ENCODE measurements around the gene DDX39A.
"Not testable (repeated sequence)": the region's sequence is repeated elsewhere in the genome, so short reads cannot be mapped to it uniquely, and the experiment has no call there.

The DDX39A gene

DNA sequence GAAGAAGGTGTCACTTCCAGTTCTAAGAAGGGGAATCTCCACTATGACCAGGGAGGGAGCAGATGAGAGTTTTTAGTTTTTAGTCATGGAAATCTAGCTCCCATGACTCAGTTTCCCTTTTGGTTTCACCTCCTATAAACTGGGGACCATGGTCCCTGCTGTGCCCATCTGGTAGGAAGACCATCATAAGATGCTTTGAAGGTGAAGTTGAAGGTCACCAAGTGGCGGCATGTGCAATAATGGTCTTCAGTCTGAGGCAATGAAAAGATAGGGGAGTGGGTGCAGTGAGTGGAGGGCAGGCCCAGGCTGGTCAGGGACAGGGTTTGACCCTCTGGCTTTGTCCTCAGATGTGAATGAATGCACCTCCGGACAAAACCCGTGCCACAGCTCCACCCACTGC lies 22.4 kb downstream of the DDX39A start:
- not testable (repeated sequence) for H3K27ac ChIP-seq (ENCODE audit: low read depth, low read length); H3K79me1 ChIP-seq (ENCODE audit: low read length); H3K4me1 ChIP-seq (ENCODE audit: control insufficient read depth in 1 of 2, insufficient read depth in 2 of 2, low read length in 2 of 2); H3K9ac ChIP-seq (ENCODE audit: low read length); H3K27me3 ChIP-seq (ENCODE audit: insufficient read depth, low read length); H3K36me3 ChIP-seq (ENCODE audit: control insufficient read depth in 1 of 2, insufficient read depth in 2 of 2, low read length in 2 of 2); DNase-seq; H3K14ac ChIP-seq (ENCODE audit: low read length); H2BK5ac ChIP-seq (ENCODE audit: low read depth, low read length, poor library complexity); H3K9me3 ChIP-seq (ENCODE audit: insufficient read depth, low read depth, low read length); H3K4me3 ChIP-seq (ENCODE audit: low read depth, low read length); H4K8ac ChIP-seq (ENCODE audit: low read depth, low read length); H4K91ac ChIP-seq (ENCODE audit: low read depth, low read length); H2BK120ac ChIP-seq (ENCODE audit: insufficient read depth, low read length, poor library complexity); H2AFZ ChIP-seq (ENCODE audit: insufficient read depth, low read length, poor library complexity); H3K4ac ChIP-seq (ENCODE audit: low read depth, low read length); H3K23ac ChIP-seq (ENCODE audit: low read length); H4K12ac ChIP-seq (ENCODE audit: low read depth, low read length); H2AK5ac ChIP-seq (ENCODE audit: low read length); H3K4me2 ChIP-seq (ENCODE audit: low read length); H3K79me2 ChIP-seq (ENCODE audit: control insufficient read depth, insufficient read depth, low read length, poor library complexity); H3K18ac ChIP-seq (ENCODE audit: low read length); H2BK12ac ChIP-seq (ENCODE audit: low read length)
- no CpG with 5 or more reads among the region's 3 CpGs for WGBS (ENCODE audit: extremely low coverage, insufficient coverage, insufficient read length)

DNA sequence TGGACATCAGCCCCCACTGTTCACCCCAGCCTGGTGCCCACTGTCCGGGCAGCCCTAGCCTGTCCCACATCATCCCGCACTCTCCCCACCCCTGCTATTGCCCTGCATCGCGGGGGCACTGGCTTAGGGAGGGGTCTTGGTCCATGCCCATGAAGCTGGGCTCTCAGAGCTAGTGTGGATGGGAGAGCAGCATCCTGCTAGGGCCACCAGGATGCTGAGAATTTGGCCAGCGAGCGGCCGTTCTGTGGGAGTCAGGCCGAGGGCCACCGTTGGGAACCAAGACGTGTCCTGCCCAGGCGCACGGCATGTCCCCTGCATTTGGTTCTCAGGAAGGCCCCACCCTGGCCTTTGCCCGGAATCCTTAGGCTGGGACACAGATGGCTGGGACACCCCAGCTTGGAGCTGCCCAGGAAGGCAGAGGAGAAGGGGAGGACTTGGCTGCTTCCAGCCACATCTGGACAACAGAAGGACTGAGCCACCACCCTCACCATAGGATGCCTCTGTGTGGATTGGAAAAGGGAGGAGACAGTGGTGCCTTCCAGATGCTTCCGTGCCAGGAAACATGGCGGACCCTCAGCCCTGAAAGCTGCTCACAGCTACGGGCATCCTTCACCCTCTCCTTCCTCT lies 23.3 kb downstream of the DDX39A start:
- no peak overlapping the region for H3K4me2 ChIP-seq (ENCODE audit: low read length)
- no peak overlapping the region for H2BK5ac ChIP-seq (ENCODE audit: low read depth, low read length, poor library complexity)
- no peak overlapping the region for H4K91ac ChIP-seq (ENCODE audit: low read depth, low read length)
- no peak overlapping the region for H3K14ac ChIP-seq (ENCODE audit: low read length)
- H3K18ac ChIP-seq (ENCODE audit: low read length), result no peak overlapping the region
- WGBS (ENCODE audit: extremely low coverage, insufficient coverage, insufficient read length), result no CpG with 5 or more reads among the region's 16 CpGs
- H3K27me3 ChIP-seq (ENCODE audit: insufficient read depth, low read length), result no peaks in the 10 kb centered on the region
- H3K36me3 ChIP-seq (ENCODE audit: control insufficient read depth in 1 of 2, insufficient read depth in 2 of 2, low read length in 2 of 2), result no peaks in the 10 kb centered on the region
- no peak overlapping the region for H2BK120ac ChIP-seq (ENCODE audit: insufficient read depth, low read length, poor library complexity)
- H4K12ac ChIP-seq (ENCODE audit: low read depth, low read length), result no peak overlapping the region
- no peak overlapping the region for H3K4ac ChIP-seq (ENCODE audit: low read depth, low read length)
- no peak overlapping the region for H4K8ac ChIP-seq (ENCODE audit: low read depth, low read length)
- H3K79me1 ChIP-seq (ENCODE audit: low read length), result no peaks in the 10 kb centered on the region
- H3K9me3 ChIP-seq (ENCODE audit: insufficient read depth, low read depth, low read length), result peaks cover 2% of the 10 kb centered on the region
- H3K4me1 ChIP-seq (ENCODE audit: control insufficient read depth in 1 of 2, insufficient read depth in 2 of 2, low read length in 2 of 2), result no peaks in the 10 kb centered on the region
- no peak overlapping the region for H3K4me3 ChIP-seq (ENCODE audit: low read depth, low read length)
- no peak for DNase-seq
- H2AFZ ChIP-seq (ENCODE audit: insufficient read depth, low read length, poor library complexity), result no peak overlapping the region
- no peaks in the 10 kb centered on the region for H3K79me2 ChIP-seq (ENCODE audit: control insufficient read depth, insufficient read depth, low read length, poor library complexity)
- H3K27ac ChIP-seq (ENCODE audit: low read depth, low read length), result no peak overlapping the region
- H2BK12ac ChIP-seq (ENCODE audit: low read length), result no peak overlapping the region
- no peak overlapping the region for H3K9ac ChIP-seq (ENCODE audit: low read length)
- no peak overlapping the region for H3K23ac ChIP-seq (ENCODE audit: low read length)
- no peak overlapping the region for H2AK5ac ChIP-seq (ENCODE audit: low read length)

DNA sequence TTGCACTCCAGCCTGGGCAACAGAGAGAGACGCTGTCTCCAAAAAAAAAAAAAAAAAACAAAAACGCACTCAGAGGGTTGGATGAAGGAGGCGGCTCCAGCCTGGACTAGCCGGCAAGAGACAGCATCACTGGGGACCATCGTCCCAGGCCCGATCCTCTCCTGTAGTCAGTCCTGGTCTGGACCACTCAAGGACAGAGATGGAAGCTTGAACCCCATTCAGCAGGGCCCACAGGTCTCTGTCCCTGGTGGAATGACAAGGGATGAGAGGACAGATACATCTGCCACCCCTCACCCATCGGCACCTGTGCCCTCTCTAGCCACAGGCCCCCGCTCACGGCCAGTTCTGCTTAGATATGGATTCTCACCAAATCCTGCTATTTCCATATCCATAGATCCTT lies 23.9 kb downstream of the DDX39A start:
- Histone ChIP-seq H3K9me3 (ENCODE audit: insufficient read depth, low read depth, low read length) (peaks cover 2% of the 10 kb centered on the region), H4K8ac (ENCODE audit: low read depth, low read length) (no peak overlapping the region), H3K14ac (ENCODE audit: low read length) (no peak overlapping the region), H2AK5ac (ENCODE audit: low read length) (no peak overlapping the region), H2BK120ac (ENCODE audit: insufficient read depth, low read length, poor library complexity) (no peak overlapping the region), H3K9ac (ENCODE audit: low read length) (no peak overlapping the region), H3K79me2 (ENCODE audit: control insufficient read depth, insufficient read depth, low read length, poor library complexity) (no peaks in the 10 kb centered on the region), H3K23ac (ENCODE audit: low read length) (no peak overlapping the region), H3K27me3 (ENCODE audit: insufficient read depth, low read length) (no peaks in the 10 kb centered on the region), H3K4ac (ENCODE audit: low read depth, low read length) (no peak overlapping the region), H2BK5ac (ENCODE audit: low read depth, low read length, poor library complexity) (no peak overlapping the region), H3K4me1 (ENCODE audit: control insufficient read depth in 1 of 2, insufficient read depth in 2 of 2, low read length in 2 of 2) (no peaks in the 10 kb centered on the region), H2AFZ (ENCODE audit: insufficient read depth, low read length, poor library complexity) (no peak overlapping the region), H4K91ac (ENCODE audit: low read depth, low read length) (no peak overlapping the region), H2BK12ac (ENCODE audit: low read length) (no peak overlapping the region), H3K18ac (ENCODE audit: low read length) (no peak overlapping the region), H3K79me1 (ENCODE audit: low read length) (no peaks in the 10 kb centered on the region), H3K4me2 (ENCODE audit: low read length) (no peak overlapping the region), H3K27ac (ENCODE audit: low read depth, low read length) (no peak overlapping the region), H3K36me3 (ENCODE audit: control insufficient read depth in 1 of 2, insufficient read depth in 2 of 2, low read length in 2 of 2) (no peaks in the 10 kb centered on the region), H4K12ac (ENCODE audit: low read depth, low read length) (no peak overlapping the region), H3K4me3 (ENCODE audit: low read depth, low read length) (no peak overlapping the region)
- no peak for DNase-seq
- WGBS (ENCODE audit: extremely low coverage, insufficient coverage, insufficient read length), result no CpG with 5 or more reads among the region's 9 CpGs

DNA sequence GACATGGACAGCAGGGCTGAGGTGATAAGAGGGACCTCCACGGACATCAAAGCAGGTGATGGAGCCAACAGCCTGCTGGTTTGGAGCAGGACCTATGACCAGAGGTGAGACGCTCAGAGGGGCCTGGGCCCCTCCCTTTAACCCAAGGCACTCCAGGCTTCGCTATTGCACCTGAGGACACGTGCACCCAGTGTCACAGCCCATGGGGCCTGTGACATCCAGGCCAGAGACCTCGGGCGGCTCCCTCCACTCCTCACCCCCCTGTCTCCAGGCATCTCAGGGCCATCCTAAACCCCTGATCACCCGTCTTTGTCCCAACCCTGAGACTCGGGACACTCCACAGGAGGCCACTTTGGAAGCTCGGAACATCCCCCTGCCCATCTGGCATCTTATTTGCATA lies 25.0 kb downstream of the DDX39A start:
- no peak overlapping the region for H2AK5ac ChIP-seq (ENCODE audit: low read length)
- no peak overlapping the region for H2BK12ac ChIP-seq (ENCODE audit: low read length)
- no CpG with 5 or more reads among the region's 9 CpGs for WGBS (ENCODE audit: extremely low coverage, insufficient coverage, insufficient read length)

More for the DNA sequence above, 25.0 kb downstream of the DDX39A start:
- H3K4ac ChIP-seq (ENCODE audit: low read depth, low read length), result no peak overlapping the region
- H4K12ac ChIP-seq (ENCODE audit: low read depth, low read length), result no peak overlapping the region
- no peaks in the 10 kb centered on the region for H3K4me1 ChIP-seq (ENCODE audit: control insufficient read depth in 1 of 2, insufficient read depth in 2 of 2, low read length in 2 of 2)
- no peaks in the 10 kb centered on the region for H3K36me3 ChIP-seq (ENCODE audit: control insufficient read depth in 1 of 2, insufficient read depth in 2 of 2, low read length in 2 of 2)
- H2BK5ac ChIP-seq (ENCODE audit: low read depth, low read length, poor library complexity), result no peak overlapping the region
- H2AFZ ChIP-seq (ENCODE audit: insufficient read depth, low read length, poor library complexity), result no peak overlapping the region
- H3K27me3 ChIP-seq (ENCODE audit: insufficient read depth, low read length), result no peaks in the 10 kb centered on the region
- H2BK120ac ChIP-seq (ENCODE audit: insufficient read depth, low read length, poor library complexity), result no peak overlapping the region
- no peak overlapping the region for H3K18ac ChIP-seq (ENCODE audit: low read length)
- H4K91ac ChIP-seq (ENCODE audit: low read depth, low read length), result no peak overlapping the region
- H3K9me3 ChIP-seq (ENCODE audit: insufficient read depth, low read depth, low read length), result peaks cover 2% of the 10 kb centered on the region
- H3K14ac ChIP-seq (ENCODE audit: low read length), result no peak overlapping the region
- H3K9ac ChIP-seq (ENCODE audit: low read length), result peak overlapping the region; percentile 24
- H3K4me3 ChIP-seq (ENCODE audit: low read depth, low read length), result no peak overlapping the region
- no peak overlapping the region for H3K4me2 ChIP-seq (ENCODE audit: low read length)
- DNase-seq, result no peak
- no peaks in the 10 kb centered on the region for H3K79me2 ChIP-seq (ENCODE audit: control insufficient read depth, insufficient read depth, low read length, poor library complexity)
- H3K27ac ChIP-seq (ENCODE audit: low read depth, low read length), result no peak overlapping the region
- H3K23ac ChIP-seq (ENCODE audit: low read length), result no peak overlapping the region
- H4K8ac ChIP-seq (ENCODE audit: low read depth, low read length), result no peak overlapping the region
- H3K79me1 ChIP-seq (ENCODE audit: low read length), result no peaks in the 10 kb centered on the region

Measured in trophoblast cell (in vitro differentiated cells and primary cell).